Activated T-helper 1 cell treated with Interleukin-2 at 50 U/mL for 16 hours (primary cell): ENCODE measurements around the gene RDH11.
"Not testable (repeated sequence)": the region's sequence is repeated elsewhere in the genome, so short reads cannot be mapped to it uniquely, and the experiment has no call there.

ENCODE experiments used
- DNase-seq: peaks from one replicate; pipeline ENCODE4 v3.0.0-alpha.2; 2020; ENCODE audit warnings: low read depth

The RDH11 gene

DNA sequence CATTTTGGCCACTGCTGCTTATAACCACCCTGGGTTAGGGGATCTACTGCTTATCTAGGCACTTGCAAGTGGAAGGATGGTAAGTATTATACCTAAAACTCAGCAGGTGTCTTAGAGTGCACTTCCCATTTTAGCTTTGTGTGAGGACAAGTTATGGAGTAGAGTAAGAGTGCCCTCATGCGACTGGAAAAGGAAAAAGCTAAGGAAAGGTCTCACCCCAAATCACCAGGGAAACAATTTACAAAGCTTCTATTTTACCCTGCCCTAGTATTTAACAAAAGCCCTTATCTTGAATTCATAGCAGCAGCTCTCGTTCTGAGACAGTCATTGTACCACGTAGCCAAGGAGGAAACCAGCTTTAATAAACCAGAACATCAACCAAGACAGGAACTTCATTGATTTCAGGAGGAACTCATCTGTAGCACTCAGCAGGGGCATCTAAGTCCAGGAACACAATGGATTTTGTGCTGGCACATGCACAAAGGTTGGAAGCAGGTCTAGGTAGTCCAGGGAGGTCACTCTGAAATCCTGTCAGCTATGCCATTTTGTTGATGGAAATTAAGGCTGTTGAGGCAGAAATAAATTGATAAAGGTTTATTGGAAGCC is 9.0 kb upstream of the RDH11 start:
- DNase-seq, result no peak

GRCh38 chr14:67703997-67704396 is 8.4 kb upstream of the RDH11 start:
- DNase-seq, result no peak

- not testable (repeated sequence) for DNase-seq
These were observed 5.9 kb upstream of the RDH11 start, which contains the start of gene RDH12 for GRCh38 chr14:67701492-67701891. Gene RDH12 (plus strand): TSS chr14:67701886. CDS start chr14:67722643, 20,757 bp downstream.

DNA sequence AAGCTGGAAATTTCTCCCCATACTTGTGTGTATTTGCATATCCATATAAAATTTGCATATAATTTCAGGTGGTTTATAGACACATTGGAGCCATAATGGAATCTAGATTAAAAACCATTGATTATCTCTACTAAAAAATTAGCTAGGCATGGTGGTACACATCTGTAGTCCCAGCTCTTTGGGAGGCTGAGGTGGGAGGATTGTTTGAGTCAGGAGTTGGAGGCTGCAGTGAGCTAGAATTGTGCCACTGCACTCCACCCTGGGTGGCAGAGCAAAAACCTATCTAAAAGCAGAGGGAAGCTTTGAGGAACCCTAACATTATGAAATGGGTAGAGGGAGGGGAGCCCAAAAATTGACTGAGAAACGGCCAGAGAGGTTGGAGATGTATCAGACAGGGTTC is 2.6 kb upstream of the RDH11 start:
- DNase-seq, result no peak

GRCh38 chr14:67697006-67697405 is 1.4 kb upstream of the RDH11 start:
- DNase-seq, result no peak

- peak; percentile 31 for DNase-seq
These were observed 672 bp downstream of the RDH11 start for GRCh38 chr14:67694791-67695393.

DNA sequence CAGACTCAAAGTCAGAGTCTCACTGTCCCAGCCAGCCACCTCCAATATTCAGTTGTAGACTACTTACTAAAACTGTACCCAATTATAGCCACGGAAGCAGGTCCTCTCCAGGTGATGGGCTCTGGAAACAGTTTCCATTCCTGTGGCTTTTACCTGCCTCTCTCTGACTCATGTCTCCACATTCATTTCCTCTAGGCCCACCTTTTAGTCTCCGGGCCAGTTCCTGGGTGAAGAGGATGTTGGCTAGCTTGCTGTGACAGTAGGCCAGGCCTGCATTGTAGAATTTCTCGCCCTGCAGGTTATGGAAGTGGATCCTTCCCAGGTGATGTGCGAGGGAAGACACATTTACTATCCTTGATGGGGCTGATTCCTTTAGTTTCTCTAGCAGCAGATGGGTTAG is 5.6 kb downstream of the RDH11 start:
- no peak for DNase-seq

DNA sequence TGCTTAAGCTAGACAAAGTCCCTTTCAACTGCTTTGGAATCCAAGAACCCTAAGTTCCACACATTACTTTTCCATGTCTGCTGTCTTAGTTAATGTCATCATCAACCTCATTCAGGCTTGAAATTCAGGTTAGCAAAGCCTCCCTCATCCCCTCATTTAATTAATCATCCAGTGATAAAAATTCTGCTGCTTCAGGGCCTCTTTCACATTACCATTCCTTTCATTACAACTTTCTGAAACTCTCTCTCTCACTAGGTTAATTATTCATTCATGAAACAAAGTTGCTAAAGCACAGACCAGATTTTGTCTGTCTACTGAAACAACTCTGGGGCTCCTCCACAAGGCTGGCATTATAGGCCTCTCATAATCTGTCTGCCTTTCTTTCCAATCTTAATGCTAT is 11.7 kb downstream of the RDH11 start:
- DNase-seq, result no peak

DNA sequence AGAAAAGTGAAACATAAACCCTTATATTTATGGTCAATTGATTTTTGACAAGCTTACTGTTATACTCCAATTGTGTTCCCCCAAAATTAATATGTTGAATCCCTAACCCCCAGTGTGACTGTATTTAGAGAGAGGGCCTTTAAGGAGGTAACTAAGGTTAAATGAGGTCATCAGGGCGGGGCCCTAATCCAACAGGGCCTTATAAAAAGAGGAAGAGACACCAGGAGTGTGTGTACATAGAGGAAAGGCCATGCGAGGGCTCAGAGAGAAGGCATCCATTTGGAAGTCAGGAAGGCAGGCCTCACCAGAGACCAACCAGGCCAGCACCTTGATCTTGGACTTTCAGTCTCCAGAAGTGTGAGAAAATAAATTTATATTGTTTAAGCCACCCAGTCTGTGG is 14.6 kb downstream of the RDH11 start:
- DNase-seq, result no peak

DNA sequence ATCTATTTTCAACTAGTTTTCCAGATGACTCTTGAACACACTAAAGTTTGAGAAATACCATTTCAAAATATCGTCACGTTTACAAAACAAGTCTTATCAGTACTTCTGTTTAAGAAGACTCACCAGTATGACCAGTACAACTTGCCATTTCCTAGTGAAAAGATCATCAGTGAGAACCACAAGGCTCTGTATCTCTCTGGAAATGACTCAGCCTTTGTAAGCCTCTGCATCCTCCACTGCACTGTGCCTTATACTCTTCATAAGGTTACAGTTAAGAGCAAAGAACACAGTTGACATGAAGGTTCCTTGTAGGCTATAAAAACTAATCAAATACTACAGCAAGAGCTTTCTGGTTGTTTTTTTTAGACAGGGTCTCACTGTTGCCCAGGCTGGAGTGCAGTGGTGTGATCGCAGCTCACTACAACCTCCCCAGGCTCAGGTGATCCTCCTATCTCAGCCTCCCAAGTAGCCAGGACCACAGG is 15.4 kb downstream of the RDH11 start:
- DNase-seq, result no peak

GRCh38 chr14:67679006-67679405 is 16.6 kb downstream of the RDH11 start:
- no peak for DNase-seq

- DNase-seq, result no peak
These were observed 20.4 kb downstream of the RDH11 start for GRCh38 chr14:67675219-67675582.

GRCh38 chr14:67674480-67675218 is 20.9 kb downstream of the RDH11 start, which contains the start of gene VTI1B:
Gene VTI1B (minus strand): TSS chr14:67674632. CDS start chr14:67674489, 143 bp downstream.
- peak; percentile 61 for DNase-seq

- peak; percentile 27 for DNase-seq
These were observed 21.5 kb downstream of the RDH11 start for GRCh38 chr14:67674139-67674479.

DNA sequence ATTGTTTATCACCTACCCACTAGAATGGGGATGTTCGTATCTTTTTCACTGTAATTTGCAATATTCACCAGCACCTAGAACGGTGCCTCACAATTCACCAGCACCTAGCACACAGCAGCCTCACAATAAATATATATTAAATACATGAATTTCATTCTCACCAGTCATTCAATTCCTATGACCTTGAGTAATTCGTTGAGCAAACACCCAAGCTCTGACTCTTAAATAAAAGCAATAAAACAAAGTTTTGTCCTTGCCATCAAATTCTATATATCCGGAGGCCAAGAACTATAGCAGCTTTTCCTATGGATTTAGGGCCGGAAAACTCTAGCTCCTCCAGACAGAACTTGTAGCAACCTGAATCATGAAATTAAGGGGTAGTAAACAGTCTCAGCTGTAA is 22.1 kb downstream of the RDH11 start:
- DNase-seq, result no peak

DNA sequence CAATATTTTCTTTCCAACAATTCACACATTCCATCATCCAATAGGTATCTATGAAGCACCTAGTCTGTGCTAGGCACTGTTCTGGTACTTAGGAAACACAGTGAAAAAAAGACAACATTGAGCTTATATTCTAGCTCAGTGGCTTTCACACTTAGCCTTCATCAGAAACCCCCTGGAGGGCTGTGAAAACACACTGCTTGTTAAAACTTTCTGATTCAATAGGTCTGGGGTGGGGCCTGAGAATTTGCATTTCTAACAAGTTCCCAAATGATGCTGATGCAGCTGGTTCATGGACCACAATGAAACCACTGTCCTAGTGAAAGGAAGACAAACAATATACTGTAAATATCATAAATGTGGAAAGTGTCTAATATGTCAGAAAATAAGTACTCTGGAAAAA is 27.0 kb downstream of the RDH11 start:
- DNase-seq, result no peak

- no peak for DNase-seq
These were observed 28.7 kb downstream of the RDH11 start for GRCh38 chr14:67666750-67667449.

- DNase-seq, result no peak
These were observed 29.7 kb downstream of the RDH11 start for GRCh38 chr14:67665868-67666267.

GRCh38 chr14:67663633-67664032 is 31.9 kb downstream of the RDH11 start:
- DNase-seq, result no peak

DNA sequence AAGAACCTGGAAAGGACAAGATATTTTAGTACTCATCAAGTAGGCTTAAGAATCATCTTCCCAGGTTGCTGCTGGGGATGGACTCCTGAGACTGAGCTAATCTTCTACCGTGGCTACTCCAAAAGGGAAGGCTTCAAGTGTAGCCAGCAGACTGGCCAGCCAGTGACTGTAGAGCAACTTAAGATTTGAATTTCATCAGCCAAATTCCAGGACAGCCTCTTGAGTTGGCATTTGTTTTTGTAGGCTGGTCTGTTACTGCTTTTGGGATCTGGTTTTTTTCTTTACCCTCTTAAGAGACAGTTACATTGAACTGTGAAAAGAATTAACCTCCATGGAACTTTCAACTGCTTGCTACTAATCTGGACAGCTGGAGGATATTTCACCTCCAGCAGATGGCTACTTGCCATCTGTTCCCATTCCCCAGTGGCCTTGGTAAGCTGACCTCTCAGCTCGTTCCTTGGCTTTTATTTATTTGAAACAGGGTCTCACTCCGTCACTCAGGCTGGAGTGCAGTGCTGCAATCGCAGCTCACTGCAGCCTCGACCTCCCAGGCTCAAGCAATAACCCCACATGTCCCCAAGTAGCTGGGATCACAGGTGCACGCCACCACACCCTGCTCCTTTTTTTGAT is 41.8 kb downstream of the RDH11 start:
- no peak for DNase-seq

GRCh38 chr14:67652189-67652588 is 43.4 kb downstream of the RDH11 start:
- no peak for DNase-seq

DNA sequence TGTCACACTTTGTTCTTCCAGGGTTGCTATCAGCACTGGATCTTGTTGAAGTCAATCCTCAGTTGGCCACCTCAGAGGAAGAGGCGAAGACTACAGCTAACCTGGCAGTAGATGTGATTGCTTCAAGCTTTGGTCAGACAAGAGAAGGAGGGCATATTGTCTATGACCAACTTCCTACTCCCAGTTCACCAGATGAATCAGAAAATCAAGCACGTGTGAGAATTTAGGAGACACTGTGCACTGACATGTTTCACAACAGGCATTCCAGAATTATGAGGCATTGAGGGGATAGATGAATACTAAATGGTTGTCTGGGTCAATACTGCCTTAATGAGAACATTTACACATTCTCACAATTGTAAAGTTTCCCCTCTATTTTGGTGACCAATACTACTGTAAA is 44.9 kb downstream of the RDH11 start:
- no peak for DNase-seq
